Epithelial cell of alveolus of lung (primary cell): ENCODE results near the gene RHOBTB3. TPM values are rescaled to one million over a fixed set of nuclear protein-coding genes. Genes with fewer than 3 reads are reported as not detected.

Source experiments
- total RNA-seq: library from RNA; depleted of rRNA; stranded (reverse); fragments of >200 nt; gene quantifications from 2 replicates; pipeline ENCODE4 v1.2.1, GENCODE V29; 2015

Gene RHOBTB3
- 117 and 224 TPM in 2 replicates for total RNA-seq

DNA sequence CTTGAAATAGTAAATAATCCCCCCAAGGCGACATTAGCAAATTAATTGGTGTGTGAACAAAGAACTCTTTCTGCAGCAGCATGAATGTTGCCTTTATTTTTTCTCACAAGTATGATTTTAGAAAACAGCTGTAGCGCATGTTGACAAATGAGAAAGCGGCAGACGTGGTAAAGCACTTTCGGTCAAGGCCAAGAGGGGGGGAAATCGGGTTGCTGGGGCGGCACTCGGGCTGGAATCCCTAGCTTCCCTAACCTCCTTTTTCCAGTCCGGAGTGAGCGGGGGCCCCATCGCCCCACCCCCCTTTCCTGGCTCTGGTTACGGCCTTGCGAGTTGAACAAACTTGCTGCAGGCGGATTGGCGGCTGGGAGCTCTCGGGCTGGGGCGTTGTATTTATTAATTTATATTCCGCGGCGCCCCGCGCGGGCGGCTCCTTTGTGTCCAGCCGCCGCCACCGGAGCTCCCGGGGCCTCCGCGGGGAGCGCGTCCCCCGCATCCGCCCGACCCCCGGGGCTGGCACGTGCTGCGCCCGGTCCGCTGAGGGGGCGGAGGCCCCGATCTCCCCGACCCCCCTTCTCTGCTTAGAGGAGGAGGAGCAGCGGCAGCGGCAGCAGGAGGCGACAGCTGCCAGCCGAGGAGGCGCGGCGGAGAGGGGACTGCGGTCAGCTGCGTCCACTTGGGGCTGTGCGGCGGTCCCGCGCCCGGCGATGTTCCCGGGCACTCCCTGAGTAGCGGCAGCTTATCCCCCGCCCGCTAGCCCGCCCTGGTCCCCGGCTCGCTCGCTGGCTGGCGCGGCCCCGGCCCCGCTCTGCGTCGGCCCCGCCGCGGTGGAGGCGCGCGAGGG lies at the start of gene RHOBTB3:
Gene RHOBTB3 (plus strand): TSS at position 607 of the 841 bp plus-strand sequence. CDS start 347 bp downstream, outside the sequence.

DNA sequence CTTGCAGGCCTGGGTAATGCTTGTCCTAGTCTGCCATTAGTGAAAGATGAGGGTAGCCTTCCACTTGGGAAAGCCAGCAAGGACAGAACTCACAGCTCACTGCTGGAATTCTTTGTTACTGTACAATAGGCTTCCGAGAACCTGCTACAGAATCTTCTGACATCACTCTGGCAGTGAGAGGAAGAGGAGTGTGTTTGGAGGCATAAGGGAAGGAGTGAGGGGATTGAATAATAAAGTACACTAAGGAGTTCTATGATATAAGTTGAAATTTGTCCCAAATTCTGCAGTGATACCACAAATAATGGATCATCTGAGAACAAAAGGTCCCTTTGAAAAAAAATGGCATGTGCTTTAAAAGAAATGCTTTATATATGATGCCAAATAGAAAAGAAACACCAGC lies 48.2 kb upstream of the RHOBTB3 start, which contains the start of gene SPATA9:
Gene SPATA9 (minus strand): TSS at position 101 of the 400 bp plus-strand sequence. CDS start 137 bp downstream, outside the sequence.

GRCh38 chr5:95822542-95823181 lies 91.5 kb downstream of the RHOBTB3 start, which contains the start of gene GLRX:
Gene GLRX, minus strand, starts transcription at chr5:95822726. Its CDS starts 64 bp downstream, at chr5:95822662.

Other genes starting within 250 kb of the RHOBTB3 start
- gene SKIC3, start 176.4 kb upstream of the RHOBTB3 start, total RNA-seq: 36.7 and 45.3 TPM in 2 replicates
- gene ARSK, start 176.2 kb upstream of the RHOBTB3 start, total RNA-seq: 11.1 and 14.9 TPM in 2 replicates
- gene GPR150, start 111.2 kb upstream of the RHOBTB3 start, total RNA-seq: 0.80 and 1.0 TPM in 2 replicates
- gene RFESD, start 84.6 kb upstream of the RHOBTB3 start, total RNA-seq: 1.3 and 7.1 TPM in 2 replicates
- gene SPATA9, start 48.3 kb upstream of the RHOBTB3 start, total RNA-seq: not detected in 2 replicates
- 149 and 174 TPM in 2 replicates for gene GLRX, start 91.4 kb downstream of the RHOBTB3 start, total RNA-seq
- 39.6 and 65.1 TPM in 2 replicates for gene ELL2, start 230.5 kb downstream of the RHOBTB3 start, total RNA-seq